Fibroblast of pulmonary artery (primary cell): ENCODE measurements around the gene JPT1.

Experiments
- DNase-seq: peaks from one replicate; pipeline ENCODE4 v3.0.0-alpha.2; 2010; ENCODE audit warnings: low read depth
- H3K4me3 ChIP-seq: replicated peaks from 2 replicates; pipeline ENCODE4 v1.5.1; 2011; ENCODE audit warnings: low read depth, mild to moderate bottlenecking, control low read depth, low read length, moderate library complexity
- TF ChIP-seq, protein P1 (sequence below): IDR thresholded peaks from 2 replicates; pipeline ENCODE4 v1.5.1; 2011; ENCODE audit warnings: mild to moderate bottlenecking, control low read depth, low read length, inconsistent platforms; ENCODE audit errors: missing control alignments

The JPT1 gene

DNA sequence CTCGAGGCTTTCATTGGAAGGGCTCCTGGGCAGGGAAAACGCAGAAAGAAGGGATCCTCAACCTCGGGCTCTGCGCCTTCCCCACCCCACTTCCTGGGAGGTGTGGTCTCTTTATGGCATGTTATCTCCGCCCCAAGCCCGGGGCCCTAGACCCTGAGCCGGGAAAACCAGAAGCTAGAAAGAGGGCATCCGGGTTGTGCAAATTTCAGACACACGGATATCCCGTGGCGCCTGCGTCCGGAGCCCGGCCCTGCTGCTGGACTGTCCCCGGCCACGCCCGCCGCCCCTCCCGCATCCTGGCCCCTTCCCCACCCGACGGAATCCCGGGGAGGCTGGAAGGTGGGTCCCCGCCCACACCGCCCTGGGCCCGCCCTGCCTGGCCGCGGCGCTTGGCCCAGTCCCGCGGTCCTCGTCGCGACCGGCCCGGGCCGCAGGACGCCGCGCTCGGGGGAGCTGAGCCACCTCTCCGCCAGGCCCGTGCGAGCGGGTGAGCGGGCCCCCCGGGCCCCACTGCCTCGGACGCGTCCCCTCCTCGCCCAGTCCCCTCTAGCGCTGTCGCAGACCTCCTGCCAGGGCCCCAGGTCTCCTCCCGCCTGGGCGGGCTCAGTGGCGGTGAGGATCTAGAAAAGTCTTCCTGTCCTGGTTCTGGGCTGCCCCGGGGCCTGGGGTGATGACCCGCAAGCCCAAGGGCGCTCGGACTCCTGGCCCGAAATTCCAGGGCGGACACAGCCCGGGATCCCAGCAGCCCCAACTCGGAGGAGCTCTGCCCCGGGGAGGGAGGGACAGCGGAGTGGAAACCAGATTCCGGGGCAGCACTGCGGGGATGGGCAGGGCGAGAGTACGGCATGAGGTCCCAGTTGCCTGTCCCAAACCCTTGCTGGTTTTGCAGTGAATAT is 66.5 kb downstream of the JPT1 start, which contains the start of gene SLC16A5:
Gene SLC16A5 (plus strand): TSS at position 397 of the 896 bp plus-strand sequence. CDS start 5,683 bp downstream, outside the sequence.
- H3K4me3 ChIP-seq, result peak within 1 kb of the TSS; percentile 58
- TF ChIP-seq, protein P1, sequence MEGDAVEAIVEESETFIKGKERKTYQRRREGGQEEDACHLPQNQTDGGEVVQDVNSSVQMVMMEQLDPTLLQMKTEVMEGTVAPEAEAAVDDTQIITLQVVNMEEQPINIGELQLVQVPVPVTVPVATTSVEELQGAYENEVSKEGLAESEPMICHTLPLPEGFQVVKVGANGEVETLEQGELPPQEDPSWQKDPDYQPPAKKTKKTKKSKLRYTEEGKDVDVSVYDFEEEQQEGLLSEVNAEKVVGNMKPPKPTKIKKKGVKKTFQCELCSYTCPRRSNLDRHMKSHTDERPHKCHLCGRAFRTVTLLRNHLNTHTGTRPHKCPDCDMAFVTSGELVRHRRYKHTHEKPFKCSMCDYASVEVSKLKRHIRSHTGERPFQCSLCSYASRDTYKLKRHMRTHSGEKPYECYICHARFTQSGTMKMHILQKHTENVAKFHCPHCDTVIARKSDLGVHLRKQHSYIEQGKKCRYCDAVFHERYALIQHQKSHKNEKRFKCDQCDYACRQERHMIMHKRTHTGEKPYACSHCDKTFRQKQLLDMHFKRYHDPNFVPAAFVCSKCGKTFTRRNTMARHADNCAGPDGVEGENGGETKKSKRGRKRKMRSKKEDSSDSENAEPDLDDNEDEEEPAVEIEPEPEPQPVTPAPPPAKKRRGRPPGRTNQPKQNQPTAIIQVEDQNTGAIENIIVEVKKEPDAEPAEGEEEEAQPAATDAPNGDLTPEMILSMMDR, result no peak
- DNase-seq, result peak; percentile 84

DNA sequence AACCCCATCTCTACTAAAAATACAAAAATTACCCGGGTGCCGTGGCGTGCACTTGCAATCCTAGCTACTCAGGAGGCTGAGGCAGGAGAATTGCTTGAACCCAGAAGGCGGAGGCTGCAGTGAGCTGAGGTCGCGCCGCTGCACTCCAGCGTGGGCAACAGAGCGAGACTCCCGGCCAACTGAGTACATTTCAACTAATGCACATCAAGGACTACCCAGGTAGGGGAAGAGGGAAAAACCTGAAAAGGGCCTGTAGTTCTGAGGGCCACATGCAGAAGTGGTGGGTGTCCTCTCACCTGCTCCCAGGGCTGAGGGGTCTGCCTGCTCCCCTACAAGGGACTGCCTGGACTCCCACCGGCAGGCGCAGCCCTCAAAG is 67.1 kb downstream of the JPT1 start:
- no peak for DNase-seq
- TF ChIP-seq, protein P1, result no peak
- peak overlapping the region; percentile 58 for H3K4me3 ChIP-seq

DNA sequence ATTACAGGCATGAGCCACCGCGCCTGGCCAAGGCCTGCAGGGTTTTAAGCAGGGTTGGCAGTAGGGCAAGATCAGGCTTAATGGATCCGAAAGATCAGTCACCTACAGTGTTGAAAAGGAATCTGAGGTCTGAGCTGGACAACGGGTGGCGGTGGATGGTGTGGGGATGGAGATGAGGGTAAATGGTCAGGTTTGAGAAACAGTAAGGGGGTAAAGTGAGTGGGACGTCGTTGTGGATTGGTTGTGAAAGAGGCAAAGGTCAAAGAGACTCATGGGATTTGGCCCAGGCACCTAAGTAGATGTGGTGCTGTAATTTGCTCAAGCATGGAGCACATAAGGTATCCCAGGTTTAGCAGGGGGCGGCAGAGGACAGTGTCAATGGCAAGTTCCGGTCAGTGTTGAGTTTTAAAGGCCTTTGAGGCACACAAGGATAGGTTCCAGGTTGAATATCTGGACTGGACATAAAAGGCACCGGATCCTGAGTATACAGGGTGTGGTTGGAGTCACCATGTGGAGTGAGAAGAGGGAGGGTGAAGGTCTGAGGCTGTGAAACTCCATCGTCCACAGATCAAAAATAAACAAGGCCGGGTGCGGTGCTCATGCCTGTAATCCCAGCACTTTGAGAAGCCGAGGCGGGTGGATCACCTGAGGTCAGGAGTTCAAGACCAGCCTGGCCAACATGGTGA is 67.7 kb downstream of the JPT1 start:
- no peak overlapping the region for H3K4me3 ChIP-seq

More for the DNA sequence above, 67.7 kb downstream of the JPT1 start:
- no peak for DNase-seq
- TF ChIP-seq, protein P1, result no peak
